ENCODE measurements around the gene PRKG1. TPM values are rescaled to one million over a fixed set of nuclear protein-coding genes. Genes with fewer than 3 reads are reported as not detected.
"Not testable (repeated sequence)": the region's sequence is repeated elsewhere in the genome, so short reads cannot be mapped to it uniquely, and the experiment has no call there.

Gene PRKG1
- total RNA-seq, 1 experiment from 2014 or later: 0.21 TPM

- TF ChIP-seq CTCF (IDR thresholded peaks at IDR 0.05; ENCODE audit: unreplicated experiment): no peak
- H3K9me3 Mint-ChIP-seq (ENCODE audit: low read depth, unreplicated experiment): no peaks in the 10 kb centered on the region
- H3K4me1 Mint-ChIP-seq (ENCODE audit: low read depth, unreplicated experiment): no peaks in the 10 kb centered on the region
- H3K27ac Mint-ChIP-seq (ENCODE audit: unreplicated experiment): no peak overlapping the region
- H3K27me3 Mint-ChIP-seq (ENCODE audit: unreplicated experiment): no peaks in the 10 kb centered on the region
- intact Hi-C loops (cut with micrococcal nuclease; ENCODE audit: unreplicated experiment): no loop called here
- no peak for DNase-seq
- no peak overlapping the region for H3K4me3 Mint-ChIP-seq (ENCODE audit: low read depth, unreplicated experiment)
- CTCF ChIA-PET: no interaction called here
- BruUV-seq (replicated peaks): no TSS peak
- no peaks in the 10 kb centered on the region for H3K36me3 Mint-ChIP-seq (ENCODE audit: insufficient read depth, unreplicated experiment)
Observed at GRCh38 chr10:51156926-51157325, 82.6 kb downstream of the PRKG1 start.

- CTCF ChIA-PET: no interaction called here
- H3K36me3 Mint-ChIP-seq (ENCODE audit: insufficient read depth, unreplicated experiment): no peaks in the 10 kb centered on the region
- no peaks in the 10 kb centered on the region for H3K9me3 Mint-ChIP-seq (ENCODE audit: low read depth, unreplicated experiment)
- no peak overlapping the region for H3K27ac Mint-ChIP-seq (ENCODE audit: unreplicated experiment)
- no peaks in the 10 kb centered on the region for H3K4me1 Mint-ChIP-seq (ENCODE audit: low read depth, unreplicated experiment)
- H3K27me3 Mint-ChIP-seq (ENCODE audit: unreplicated experiment): no peaks in the 10 kb centered on the region
- no peak overlapping the region for H3K4me3 Mint-ChIP-seq (ENCODE audit: low read depth, unreplicated experiment)
- intact Hi-C loops (cut with micrococcal nuclease; ENCODE audit: unreplicated experiment): no loop called here
- DNase-seq: no peak
- TF ChIP-seq CTCF (IDR thresholded peaks at IDR 0.05; ENCODE audit: unreplicated experiment): no peak
- BruUV-seq (replicated peaks): no TSS peak
Observed at GRCh38 chr10:51158832-51159231, 84.5 kb downstream of the PRKG1 start.

GRCh38 chr10:51159841-51160240, 85.6 kb downstream of the PRKG1 start:
- H3K9me3 Mint-ChIP-seq (ENCODE audit: low read depth, unreplicated experiment): no peaks in the 10 kb centered on the region
- no TSS peak for BruUV-seq (replicated peaks)
- intact Hi-C loops (cut with micrococcal nuclease; ENCODE audit: unreplicated experiment): no loop called here
- H3K4me1 Mint-ChIP-seq (ENCODE audit: low read depth, unreplicated experiment): no peaks in the 10 kb centered on the region
- no peaks in the 10 kb centered on the region for H3K36me3 Mint-ChIP-seq (ENCODE audit: insufficient read depth, unreplicated experiment)
- CTCF ChIA-PET: no interaction called here
- no peak overlapping the region for H3K4me3 Mint-ChIP-seq (ENCODE audit: low read depth, unreplicated experiment)
- TF ChIP-seq CTCF (IDR thresholded peaks at IDR 0.05; ENCODE audit: unreplicated experiment): no peak
- H3K27me3 Mint-ChIP-seq (ENCODE audit: unreplicated experiment): no peaks in the 10 kb centered on the region
- no peak overlapping the region for H3K27ac Mint-ChIP-seq (ENCODE audit: unreplicated experiment)
- no peak for DNase-seq

GRCh38 chr10:51162002-51162401, 87.7 kb downstream of the PRKG1 start:
- no peak overlapping the region for H3K27ac Mint-ChIP-seq (ENCODE audit: unreplicated experiment)
- intact Hi-C loops (cut with micrococcal nuclease; ENCODE audit: unreplicated experiment): no loop called here
- H3K27me3 Mint-ChIP-seq (ENCODE audit: unreplicated experiment): no peaks in the 10 kb centered on the region
- no peak for DNase-seq
- no peaks in the 10 kb centered on the region for H3K36me3 Mint-ChIP-seq (ENCODE audit: insufficient read depth, unreplicated experiment)
- no peaks in the 10 kb centered on the region for H3K4me1 Mint-ChIP-seq (ENCODE audit: low read depth, unreplicated experiment)
- H3K4me3 Mint-ChIP-seq (ENCODE audit: low read depth, unreplicated experiment): no peak overlapping the region
- CTCF ChIA-PET: no interaction called here
- BruUV-seq (replicated peaks): no TSS peak
- H3K9me3 Mint-ChIP-seq (ENCODE audit: low read depth, unreplicated experiment): no peaks in the 10 kb centered on the region
- TF ChIP-seq CTCF (IDR thresholded peaks at IDR 0.05; ENCODE audit: unreplicated experiment): no peak

- intact Hi-C loops (cut with micrococcal nuclease; ENCODE audit: unreplicated experiment); DNase-seq; H3K36me3 Mint-ChIP-seq (ENCODE audit: insufficient read depth, unreplicated experiment); H3K4me1 Mint-ChIP-seq (ENCODE audit: low read depth, unreplicated experiment); BruUV-seq (replicated peaks); H3K27ac Mint-ChIP-seq (ENCODE audit: unreplicated experiment); H3K4me3 Mint-ChIP-seq (ENCODE audit: low read depth, unreplicated experiment); H3K9me3 Mint-ChIP-seq (ENCODE audit: low read depth, unreplicated experiment); CTCF ChIA-PET; H3K27me3 Mint-ChIP-seq (ENCODE audit: unreplicated experiment): not testable (repeated sequence)
Observed at GRCh38 chr10:51163380-51164049, 89.2 kb downstream of the PRKG1 start.
